DND-41 (cell line): ENCODE measurements around the gene HSD17B2.

Experiments
- CTCF ChIP-seq: IDR thresholded peaks from 2 replicates; pipeline ENCODE4 v1.5.1; 2012; ENCODE audit warnings: borderline replicate concordance, low read length, moderate library complexity, mild to moderate bottlenecking; ENCODE audit not compliant: poor library complexity, severe bottlenecking; ENCODE audit errors: extremely low read depth
- EZH2 ChIP-seq: IDR thresholded peaks from 3 replicates; pipeline ENCODE4 v1.6.1; 2012; ENCODE audit warnings: borderline replicate concordance, low read depth, mild to moderate bottlenecking, moderate library complexity, low read length, inconsistent platforms; ENCODE audit not compliant: severe bottlenecking

DNA sequence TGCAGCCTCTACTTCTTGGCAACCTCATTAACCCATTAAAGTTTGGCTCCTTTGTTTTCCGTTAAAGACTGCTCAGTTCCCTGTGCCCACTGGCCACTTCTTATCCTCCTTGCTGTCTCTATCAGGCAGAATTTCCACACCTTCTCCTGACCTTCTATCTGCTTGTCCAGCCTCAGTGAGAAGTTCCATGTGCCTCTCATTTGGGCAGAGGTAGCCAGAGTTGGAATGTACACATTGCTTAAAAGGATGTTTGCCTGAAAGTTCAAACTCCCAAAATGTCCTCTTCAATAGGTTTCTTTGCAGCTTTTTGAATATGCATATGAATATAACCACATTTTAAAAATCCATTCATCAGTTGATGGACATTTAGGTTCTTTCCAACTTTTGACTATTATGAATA lies 47.0 kb downstream of the HSD17B2 start:
- no peak for TF ChIP-seq CTCF
- no peak for TF ChIP-seq EZH2
